ENCODE results near the gene PTGIS.

The PTGIS gene

DNA sequence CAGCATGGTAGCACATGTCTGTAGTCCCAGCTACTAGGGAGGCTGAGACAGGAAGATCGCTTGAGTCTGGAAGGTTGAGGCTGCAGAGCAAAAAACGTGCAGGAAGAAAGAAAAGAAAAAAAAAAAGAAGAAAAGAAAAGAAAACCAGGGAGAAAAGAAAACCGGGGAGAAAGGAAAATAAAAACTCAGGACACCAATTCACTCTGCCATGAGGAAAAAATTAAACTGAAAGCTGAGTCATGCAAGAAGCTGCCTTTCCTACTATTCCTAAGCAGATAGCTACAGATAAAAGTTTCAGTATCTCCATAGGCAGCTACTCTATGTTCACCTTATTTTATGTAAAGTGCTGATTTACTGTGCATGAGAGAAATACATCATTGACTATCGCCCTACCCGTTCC is 10.5 kb downstream of the PTGIS start:
- DNase-seq: no peak

GRCh38 chr20:49556621-49557020 is 11.3 kb downstream of the PTGIS start:
- no peak for DNase-seq

GRCh38 chr20:49549801-49550551 is 18.0 kb downstream of the PTGIS start:
- no peak for DNase-seq

DNA sequence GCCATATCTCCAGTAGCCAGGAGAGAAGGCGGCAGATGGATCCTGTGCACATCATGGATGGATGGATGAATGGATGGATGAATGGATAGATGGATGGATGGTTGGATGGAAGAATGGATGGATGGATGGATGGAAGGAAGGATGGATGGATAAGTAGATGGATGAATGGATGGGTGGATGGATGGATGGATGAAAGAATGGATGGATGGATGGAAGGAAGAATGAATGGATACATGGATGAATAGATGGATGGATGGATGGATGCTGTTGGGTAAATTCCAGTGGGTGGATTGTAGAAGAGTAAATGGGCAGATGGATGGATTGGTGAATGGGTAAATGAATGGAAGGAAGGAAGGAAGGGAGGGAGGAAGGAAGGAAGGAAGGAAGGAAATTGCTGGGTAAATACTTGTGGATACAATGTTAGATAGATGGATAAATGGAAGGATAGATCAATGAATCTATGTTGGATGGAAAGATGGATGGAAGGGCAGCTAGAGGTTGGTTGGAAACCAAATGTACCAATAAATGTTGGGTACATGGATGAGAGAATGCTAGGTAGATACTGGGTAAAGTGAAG is 19.5 kb downstream of the PTGIS start:
- DNase-seq: no peak

GRCh38 chr20:49545572-49545971 is 22.4 kb downstream of the PTGIS start:
- no peak for DNase-seq

DNA sequence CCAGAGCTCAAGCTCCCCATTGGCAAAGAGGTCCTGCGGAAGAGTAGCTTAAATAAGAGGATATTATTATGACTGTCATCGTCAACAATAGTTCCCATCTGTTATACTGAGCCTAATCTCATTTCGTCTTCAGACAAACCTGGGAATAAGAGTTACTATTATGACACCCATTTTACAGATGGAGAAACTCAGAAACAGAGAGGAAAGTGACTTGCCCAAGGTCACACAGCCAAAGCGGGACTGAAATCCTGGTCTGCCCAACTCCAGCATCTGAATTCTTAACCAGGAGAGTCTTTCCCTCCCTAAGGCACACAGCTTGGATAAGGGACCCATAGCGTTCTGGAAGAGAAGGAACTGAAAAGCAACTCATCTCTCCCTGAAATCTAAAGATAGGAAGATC is 23.4 kb downstream of the PTGIS start:
- no peak for DNase-seq

- no peak for DNase-seq
Observed at GRCh38 chr20:49543858-49544437, 24.0 kb downstream of the PTGIS start.

DNA sequence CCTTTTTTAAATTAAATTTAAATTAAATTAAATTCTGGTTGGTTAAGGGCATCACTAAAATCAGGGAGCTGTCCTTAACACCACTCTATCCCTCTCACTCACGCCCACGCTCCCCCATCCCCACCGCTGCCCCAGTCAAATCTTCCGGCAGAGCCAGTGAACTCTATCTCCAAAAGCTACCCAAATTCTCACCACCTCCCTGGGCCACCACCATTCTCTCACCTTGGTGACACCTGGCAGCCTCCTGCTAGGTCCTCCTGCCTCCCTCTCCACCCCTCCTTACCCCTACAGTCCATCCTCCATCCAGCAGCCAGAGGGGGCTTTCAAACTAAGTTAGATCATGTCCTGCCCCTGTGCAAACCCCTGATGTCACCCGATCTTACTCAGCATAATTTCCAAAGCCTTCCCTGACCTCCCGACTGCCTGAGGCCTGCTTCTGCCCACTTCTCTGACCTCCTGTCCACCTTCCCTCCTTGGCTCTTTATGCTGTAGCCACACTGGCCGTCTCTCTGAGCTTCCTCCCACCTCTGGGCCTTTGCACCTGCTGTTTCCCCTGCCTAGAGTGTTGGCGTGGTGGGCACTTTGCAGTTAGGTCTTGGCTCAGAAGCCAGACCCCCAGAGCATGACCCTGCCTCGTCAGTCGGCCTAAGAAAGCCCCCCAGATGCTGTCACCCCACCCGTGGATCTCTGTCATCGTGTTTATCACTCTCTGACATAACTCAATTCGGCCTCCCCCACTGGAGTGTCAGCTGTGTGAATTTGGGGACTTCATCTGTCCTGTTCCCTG is 24.7 kb downstream of the PTGIS start:
- DNase-seq: no peak

GRCh38 chr20:49542514-49542991 is 25.4 kb downstream of the PTGIS start:
- DNase-seq: no peak

DNA sequence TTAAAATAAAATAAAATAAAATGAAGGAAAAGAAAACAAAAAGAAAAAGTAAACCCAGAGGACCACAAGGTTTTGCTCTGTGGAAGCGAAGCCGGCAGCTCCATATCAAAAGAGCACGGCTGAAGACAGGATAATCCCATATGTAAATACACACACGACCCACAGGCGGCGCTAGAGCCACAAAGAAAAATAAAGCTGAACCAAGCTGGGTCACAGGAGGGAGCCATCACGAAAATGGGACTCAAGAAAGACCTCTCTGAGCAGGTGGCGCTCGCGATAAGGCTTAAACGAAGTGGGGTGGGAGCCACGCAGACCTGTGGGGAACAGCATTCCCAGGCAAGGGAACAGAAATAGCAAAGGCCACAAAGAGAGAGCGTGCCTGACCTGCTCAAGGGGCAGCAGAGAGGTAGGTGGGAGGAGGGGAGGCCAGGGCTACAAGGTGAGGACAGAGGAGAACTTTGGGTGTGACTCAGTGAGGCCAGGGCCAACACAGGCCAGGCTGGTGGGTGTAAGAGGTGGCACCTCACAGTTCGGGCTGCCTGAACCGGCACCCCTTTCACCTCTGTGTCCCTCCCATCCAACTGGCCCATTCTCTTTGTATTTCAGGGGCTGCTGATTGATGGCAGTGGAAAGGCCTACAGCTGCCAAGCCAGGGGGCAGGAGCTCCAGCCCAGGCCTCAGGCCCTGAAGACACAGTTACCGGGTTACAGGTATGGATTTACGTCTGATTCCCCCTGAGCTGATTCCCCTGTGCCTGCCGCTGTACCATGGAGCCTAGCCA is 26.0 kb downstream of the PTGIS start:
- DNase-seq: peak; percentile 67

DNA sequence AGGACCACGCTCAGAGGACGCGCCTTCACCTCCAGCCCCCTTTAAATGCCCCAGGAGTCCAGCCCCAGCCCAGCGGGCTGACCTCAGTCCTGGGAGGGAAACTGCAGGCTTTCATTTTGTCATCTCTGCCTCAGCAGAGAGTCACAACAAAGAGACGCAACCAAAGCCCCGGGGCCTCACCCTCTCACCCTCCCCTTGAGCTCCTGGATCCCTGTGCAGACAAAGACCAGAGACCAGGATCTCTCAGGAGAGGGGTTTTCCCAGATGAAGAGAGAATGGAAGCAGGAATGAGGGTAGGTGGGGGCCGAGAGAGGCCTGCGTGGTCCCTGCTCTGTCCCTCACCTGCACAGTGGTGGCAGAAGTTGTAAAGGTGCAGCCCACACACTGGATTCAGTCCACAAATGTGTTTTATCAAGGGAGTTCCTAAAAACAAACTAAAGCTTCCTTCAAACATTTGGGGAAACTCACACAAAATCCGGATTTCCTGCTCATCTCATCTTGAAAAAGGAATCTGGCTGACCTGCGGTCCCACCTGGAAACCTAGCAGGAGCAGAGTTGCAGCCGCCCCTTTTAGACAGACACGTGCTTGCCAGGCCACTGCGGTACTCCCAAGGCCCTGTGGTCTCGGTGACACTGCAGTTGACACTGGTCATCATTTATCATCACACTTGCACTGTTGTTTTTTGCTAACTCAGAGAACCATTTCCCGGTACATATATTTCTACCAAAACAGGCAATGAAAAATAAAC is 27.1 kb downstream of the PTGIS start:
- DNase-seq: no peak

GRCh38 chr20:49540232-49540620 is 27.7 kb downstream of the PTGIS start:
- DNase-seq: no peak

DNA sequence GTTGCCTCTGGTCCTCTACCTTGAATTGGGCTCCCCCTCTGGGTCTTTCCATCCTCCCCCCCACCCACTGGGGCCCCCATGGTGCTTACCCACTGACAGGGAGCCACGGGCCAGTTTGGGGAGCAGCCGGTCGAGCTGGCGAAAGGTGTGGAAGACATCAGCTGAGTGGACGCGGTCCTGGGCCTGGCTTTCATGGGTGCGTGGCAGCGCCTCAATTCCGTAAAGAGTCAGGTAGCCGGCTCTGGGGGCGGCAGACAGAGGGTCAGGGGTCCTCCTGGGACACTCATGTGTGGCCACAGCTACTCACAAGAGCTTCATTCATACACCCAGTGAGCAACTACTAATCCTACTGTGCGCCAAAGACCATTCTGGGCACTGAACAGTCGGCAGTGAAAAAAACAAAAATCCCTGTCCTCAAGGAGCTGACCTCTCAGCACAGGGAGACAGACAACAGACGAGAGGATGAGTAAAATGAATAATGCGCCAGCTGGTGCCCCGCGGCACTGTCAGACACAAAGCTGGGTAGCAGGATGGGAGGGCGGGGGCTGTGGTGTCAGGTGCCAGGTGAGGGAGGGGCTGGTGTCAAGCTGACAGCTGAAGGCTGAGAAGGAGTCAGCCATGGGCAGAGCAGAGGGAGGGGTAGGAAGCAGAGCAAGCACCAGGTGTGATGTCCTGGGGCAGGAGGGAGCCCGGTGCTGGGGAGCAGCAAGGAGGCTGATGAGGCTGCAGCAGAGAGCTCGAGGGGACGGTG is 28.3 kb downstream of the PTGIS start:
- no peak for DNase-seq

DNA sequence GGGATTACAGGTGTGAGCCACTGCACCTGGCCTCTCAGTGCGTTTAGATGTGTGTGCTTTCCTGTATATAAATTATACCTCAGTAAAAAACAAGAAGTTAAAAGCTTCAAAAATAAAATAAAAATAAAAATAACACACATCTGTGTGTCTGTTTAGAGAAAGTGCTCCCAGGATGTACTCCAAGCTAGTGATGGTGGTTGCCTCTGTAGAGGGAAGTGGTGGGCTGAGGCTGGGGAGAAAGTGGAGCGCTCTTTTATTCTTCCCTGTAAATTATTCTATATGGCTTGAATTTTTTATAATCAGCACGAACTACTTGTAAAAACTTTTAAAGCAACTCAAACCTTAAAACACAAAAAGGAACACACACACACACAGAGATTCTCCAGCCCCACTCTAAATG is 29.0 kb downstream of the PTGIS start:
- DNase-seq: no peak

- DNase-seq: peak; percentile 47
Observed at GRCh38 chr20:49534255-49534712, 33.7 kb downstream of the PTGIS start.

DNA sequence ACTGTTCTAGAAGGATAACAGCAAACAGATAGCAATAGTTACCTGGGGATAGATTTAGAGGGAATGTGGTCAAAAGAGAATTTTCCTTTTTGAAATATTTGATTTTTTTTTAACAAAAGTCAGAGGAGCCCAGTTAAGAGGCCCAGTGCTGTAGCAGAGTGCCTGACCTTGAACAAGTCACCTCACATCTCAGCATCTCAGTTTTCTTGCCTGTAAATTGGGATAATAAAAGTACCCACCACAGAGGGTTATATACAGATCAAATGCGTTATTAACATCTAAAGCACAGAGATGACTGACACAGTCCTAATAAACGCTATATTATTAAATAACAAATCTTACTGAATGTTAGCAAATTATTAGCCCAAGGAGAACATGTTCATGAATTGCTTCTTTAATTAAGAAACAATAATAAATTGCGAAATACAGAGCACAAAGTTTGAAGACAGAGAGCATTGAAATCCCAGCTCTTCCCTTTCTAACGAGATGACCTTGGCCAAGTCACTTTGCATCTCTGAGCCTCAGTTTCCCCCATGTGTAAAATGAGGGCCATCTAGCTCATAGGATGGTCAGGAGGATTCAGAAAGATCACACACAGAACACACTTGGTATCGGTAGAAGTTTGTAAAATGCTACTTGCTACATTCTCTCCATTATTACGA is 35.5 kb downstream of the PTGIS start:
- DNase-seq: no peak

- DNase-seq: no peak
Observed at GRCh38 chr20:49529470-49529869, 38.5 kb downstream of the PTGIS start.

- DNase-seq: no peak
Observed at GRCh38 chr20:49526568-49526967, 41.4 kb downstream of the PTGIS start.

DNA sequence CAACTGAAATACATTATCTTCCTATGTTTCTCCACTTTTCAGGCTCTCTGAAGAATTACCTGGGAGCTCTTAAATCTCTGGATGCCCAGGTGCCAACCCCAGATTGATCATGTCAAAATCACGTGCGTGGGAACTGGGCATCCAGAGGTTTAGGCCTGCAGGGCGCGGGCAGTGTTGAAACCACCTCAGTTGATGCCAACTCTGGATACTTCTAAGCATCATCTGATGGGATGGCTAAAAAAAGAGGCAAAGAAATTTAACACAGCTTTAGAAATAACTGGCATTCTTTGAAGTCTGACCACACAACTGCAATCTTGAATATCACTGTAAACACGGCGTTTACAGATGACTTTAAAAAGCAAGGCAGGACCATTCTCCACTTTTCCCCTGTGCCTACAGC is 41.9 kb downstream of the PTGIS start:
- DNase-seq: no peak

GRCh38 chr20:49523767-49524360 is 44.1 kb downstream of the PTGIS start:
- DNase-seq: no peak
